SK-N-MC (cell line): ENCODE measurements around the gene SLC52A1.

Experiments used
- EZH2 ChIP-seq: fragments of 200-600 bp; sonication (generic); IDR thresholded peaks from one replicate; pipeline ENCODE4 v1.6.1; 2017; ENCODE audit warnings: antibody characterized with exemption
- FOXP2 ChIP-seq: optimal IDR thresholded peaks from 2 replicates; pipeline ENCODE3; 2011; ENCODE audit warnings: mild to moderate bottlenecking, moderate library complexity; ENCODE audit not compliant: insufficient read depth; ENCODE audit errors: extremely low read length, control extremely low read depth
- POLR2AphosphoS5 ChIP-seq: IDR thresholded peaks from 2 replicates; pipeline ENCODE4 v1.6.1; 2012; ENCODE audit warnings: mild to moderate bottlenecking, low read depth, low read length, borderline replicate concordance

- no peak for TF ChIP-seq EZH2
- no peak for TF ChIP-seq POLR2AphosphoS5
- TF ChIP-seq FOXP2, result no peak
Measured at GRCh38 chr17:4998027-4998731, 37.0 kb downstream of the SLC52A1 start.
